MM.1S (cell line): ENCODE data around the gene RIPK1.
"Not testable (repeated sequence)": the region's sequence is repeated elsewhere in the genome, so short reads cannot be mapped to it uniquely, and the experiment has no call there.

ENCODE experiments used
- CTCF ChIP-seq: fragments of 300-600 bp; sonication (generic); IDR thresholded peaks from 2 replicates; pipeline ENCODE4 v1.5.1; 2016; ENCODE audit warnings: antibody characterized with exemption, low read length, mixed read lengths
- EZH2phosphoT487 ChIP-seq: fragments of 300-600 bp; sonication (generic); IDR thresholded peaks from 2 replicates; pipeline ENCODE4 v1.6.1; 2018; ENCODE audit warnings: antibody characterized with exemption, low read length

- not testable (repeated sequence) for TF ChIP-seq CTCF, EZH2phosphoT487
These were observed 10.7 kb downstream of the RIPK1 start for GRCh38 chr6:3078952-3079351.
